AG09319 (cell line): ENCODE results near the gene ITGB2.

Experiments
- DNase-seq: peaks from one replicate; pipeline ENCODE4 v3.0.0-alpha.2; 2010; ENCODE audit warnings: low read depth; ENCODE audit errors: extremely low read depth
- CTCF ChIP-seq: IDR thresholded peaks from 2 replicates; pipeline ENCODE4 v1.5.1; 2011; ENCODE audit warnings: low read depth, mild to moderate bottlenecking, inconsistent platforms, low read length, moderate library complexity

The ITGB2 gene

GRCh38 chr21:44908908-44909307 lies 11.8 kb downstream of the ITGB2 start:
- no peak for DNase-seq
- TF ChIP-seq CTCF = no peak

DNA sequence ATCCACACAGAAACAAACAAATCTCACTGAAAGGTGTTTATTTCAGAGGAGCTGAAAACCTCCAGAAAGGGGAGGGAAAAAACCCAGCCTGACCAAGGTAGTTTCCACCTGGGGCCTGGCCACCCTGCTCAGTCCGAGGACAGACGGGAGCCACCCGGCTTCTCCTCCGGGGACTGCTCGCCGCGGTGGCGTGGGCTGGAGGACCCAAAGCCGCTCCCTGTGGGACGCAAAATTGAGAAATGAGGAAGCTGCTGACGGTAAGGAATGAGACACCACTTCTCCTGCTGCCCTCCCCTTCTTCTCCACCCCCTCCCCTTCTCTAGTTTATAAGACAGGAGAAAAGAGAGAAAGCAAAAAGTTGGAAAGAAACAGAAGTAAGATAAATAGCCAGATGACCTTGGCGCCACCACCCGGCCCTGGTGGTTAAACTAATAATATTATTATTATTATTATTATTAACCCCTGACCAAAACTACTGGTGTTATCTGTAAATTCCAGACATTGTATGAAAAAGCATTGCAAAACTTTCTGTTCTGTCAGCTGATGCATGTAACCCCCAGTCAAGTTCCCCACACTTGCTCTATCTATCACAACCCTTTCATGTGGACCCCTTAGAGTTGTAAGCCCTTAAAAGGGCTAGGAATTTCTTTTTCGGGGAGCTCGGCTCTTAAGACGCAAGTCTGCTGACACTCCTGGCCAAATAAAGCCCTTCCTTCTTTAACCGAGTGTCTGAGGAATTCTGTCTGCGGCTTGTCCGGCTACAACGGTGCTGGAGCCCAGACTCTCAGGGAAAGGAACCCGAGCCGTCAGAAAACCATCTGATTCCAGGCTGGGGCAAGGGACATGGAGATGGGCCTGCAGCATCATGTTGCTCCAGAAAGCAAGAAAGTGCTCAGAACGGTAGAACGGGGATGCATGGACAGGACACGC lies 12.5 kb downstream of the ITGB2 start:
- TF ChIP-seq CTCF = no peak
- DNase-seq = no peak

DNA sequence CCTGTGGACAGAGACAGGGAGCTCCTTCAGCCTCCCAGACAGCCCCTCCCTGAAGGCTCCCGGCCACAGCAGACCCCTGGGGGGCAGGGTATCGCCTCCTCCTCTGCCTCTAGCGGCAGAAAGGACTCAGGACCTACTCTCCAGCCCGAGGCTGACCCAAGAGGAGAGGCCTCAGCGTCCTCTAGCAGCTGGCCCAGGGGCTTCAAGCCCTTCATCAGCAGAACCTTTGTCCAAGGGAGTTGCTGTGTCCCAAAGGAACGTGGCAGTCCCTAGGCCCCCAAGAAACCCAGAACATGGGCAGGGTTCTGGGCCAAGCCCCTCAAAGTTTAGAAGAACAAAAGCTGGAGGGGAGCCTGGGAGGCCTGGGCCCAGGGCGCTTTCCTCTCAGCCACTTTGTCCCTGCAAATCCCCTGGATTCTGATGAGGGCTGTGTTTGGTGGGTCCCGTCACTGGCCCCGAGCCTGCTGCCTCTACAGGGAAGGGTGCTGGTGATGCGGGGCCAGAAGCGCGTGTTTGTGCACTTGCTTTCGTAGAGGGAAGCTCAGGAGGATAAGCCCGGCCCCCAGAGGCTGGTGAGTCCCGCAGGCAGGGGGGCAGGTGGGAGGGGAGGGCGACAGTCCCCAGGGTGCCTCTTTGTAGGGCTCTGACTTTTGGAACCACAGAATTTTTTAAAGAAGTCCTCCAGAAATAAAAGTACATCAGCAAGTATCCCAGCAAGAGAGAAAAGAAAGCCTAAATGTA lies 13.3 kb downstream of the ITGB2 start:
- no peak for DNase-seq
- no peak for TF ChIP-seq CTCF

DNA sequence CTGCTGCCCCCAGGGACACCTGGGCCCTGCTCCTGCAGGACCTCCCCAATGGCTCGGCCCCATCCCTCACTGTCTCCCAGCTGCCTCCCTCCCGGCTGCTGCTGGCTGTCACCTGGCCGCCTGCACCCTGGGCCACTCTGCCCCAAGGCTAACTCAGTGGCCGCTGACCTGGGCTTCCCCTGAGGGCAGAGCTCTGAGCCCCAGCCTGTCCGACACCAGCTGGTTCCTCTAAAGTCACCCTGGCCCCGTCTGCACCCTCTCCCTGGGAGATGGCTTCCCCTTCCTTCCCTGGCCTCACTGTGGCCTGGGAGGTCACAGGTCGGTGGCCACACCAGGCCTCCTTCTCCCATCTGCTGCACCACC lies 15.0 kb downstream of the ITGB2 start:
- DNase-seq = no peak
- TF ChIP-seq CTCF = no peak

GRCh38 chr21:44905016-44905727 lies 15.5 kb downstream of the ITGB2 start:
- no peak for TF ChIP-seq CTCF
- no peak for DNase-seq

GRCh38 chr21:44904141-44904923 lies 16.4 kb downstream of the ITGB2 start:
- no peak for DNase-seq

More at GRCh38 chr21:44904141-44904923, 16.4 kb downstream of the ITGB2 start:
- no peak for TF ChIP-seq CTCF
